ENCODE data around the gene LSS. TPM values are rescaled to one million over a fixed set of nuclear protein-coding genes. Genes with fewer than 3 reads are reported as not detected.

LSS gene
- total RNA-seq, 1 donor from 2014 or later, result 26.7 TPM

DNA sequence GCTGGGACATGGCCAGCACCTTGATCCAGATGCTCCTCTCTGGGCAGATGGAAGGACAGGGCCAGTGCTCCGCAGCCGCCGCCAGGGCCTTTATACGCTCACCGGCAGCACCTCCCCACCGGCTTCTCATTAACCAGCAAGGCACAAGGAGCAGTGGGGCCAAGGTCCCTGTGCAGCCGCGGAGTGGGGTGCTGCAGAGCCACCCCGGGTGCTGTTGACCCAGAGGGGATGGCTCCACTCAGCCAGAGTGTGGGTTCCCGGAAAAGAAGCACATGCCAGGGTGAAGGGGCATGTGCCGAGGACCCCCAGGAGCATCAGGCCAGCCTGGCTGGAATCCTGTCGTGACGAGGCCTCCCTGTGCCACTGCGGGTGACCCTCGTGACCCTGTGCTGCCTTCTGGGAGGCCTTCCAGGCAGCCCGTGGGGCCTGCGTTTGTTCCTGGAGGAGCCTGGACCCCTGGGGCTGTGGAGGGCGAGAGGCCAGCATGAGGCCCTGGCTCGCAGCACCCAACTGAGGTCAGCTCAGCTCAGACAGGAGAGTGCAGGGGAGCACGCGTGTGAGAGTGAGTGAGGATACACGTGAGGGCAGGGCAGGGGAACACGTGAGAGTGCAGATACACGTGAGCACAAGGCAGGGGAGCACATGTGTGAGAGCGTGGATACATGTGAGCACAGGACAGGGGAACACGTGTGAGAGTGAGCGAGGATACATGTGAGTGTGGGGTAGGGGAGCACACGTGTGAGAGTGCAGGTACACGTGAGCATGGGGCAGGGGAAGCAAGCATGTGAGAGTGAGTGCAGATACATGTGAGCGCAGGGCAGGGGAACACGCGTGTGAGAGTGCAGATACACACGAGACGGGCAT is 72.8 kb downstream of the LSS start, which contains the start of gene FTCD:
Gene FTCD (minus strand): TSS at position 66 of the 864 bp plus-strand sequence. CDS start 56 bp downstream, at position 10.
- DNase-seq (ENCODE audit: low spot score), result no peak
- H3K27ac Mint-ChIP-seq, result peak within 1 kb of the TSS; percentile 87
- no peak within 1 kb of the TSS for H3K27ac ChIP-seq
- no peaks in the 10 kb centered on the region for H3K9me3 Mint-ChIP-seq
- no peak for TF ChIP-seq EZH2phosphoT487 (IDR thresholded peaks at IDR 0.05)
- TF ChIP-seq, protein P1, sequence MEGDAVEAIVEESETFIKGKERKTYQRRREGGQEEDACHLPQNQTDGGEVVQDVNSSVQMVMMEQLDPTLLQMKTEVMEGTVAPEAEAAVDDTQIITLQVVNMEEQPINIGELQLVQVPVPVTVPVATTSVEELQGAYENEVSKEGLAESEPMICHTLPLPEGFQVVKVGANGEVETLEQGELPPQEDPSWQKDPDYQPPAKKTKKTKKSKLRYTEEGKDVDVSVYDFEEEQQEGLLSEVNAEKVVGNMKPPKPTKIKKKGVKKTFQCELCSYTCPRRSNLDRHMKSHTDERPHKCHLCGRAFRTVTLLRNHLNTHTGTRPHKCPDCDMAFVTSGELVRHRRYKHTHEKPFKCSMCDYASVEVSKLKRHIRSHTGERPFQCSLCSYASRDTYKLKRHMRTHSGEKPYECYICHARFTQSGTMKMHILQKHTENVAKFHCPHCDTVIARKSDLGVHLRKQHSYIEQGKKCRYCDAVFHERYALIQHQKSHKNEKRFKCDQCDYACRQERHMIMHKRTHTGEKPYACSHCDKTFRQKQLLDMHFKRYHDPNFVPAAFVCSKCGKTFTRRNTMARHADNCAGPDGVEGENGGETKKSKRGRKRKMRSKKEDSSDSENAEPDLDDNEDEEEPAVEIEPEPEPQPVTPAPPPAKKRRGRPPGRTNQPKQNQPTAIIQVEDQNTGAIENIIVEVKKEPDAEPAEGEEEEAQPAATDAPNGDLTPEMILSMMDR (IDR thresholded peaks at IDR 0.05), result no peak
- TF ChIP-seq EZH2 (IDR thresholded peaks at IDR 0.05), result no peak
- peaks cover 10% of the 10 kb centered on the region for H3K4me1 ChIP-seq
- H3K9me3 ChIP-seq (ENCODE audit: low read depth), result no peaks in the 10 kb centered on the region
- peaks cover 4% of the 10 kb centered on the region for H3F3A ChIP-seq (ENCODE audit: low read depth)
- no peaks in the 10 kb centered on the region for H3K79me2 ChIP-seq (ENCODE audit: low read depth)
- no peak within 1 kb of the TSS for H2AFZ ChIP-seq (replicated peaks)
- H3K4me2 ChIP-seq, result no peak within 1 kb of the TSS
- H3K4me1 Mint-ChIP-seq, result peaks cover 14% of the 10 kb centered on the region
- no peaks in the 10 kb centered on the region for H4K20me1 ChIP-seq (ENCODE audit: low read depth)
- H3K4me3 Mint-ChIP-seq, result no peak within 1 kb of the TSS
- no peak within 1 kb of the TSS for H3K9ac ChIP-seq
- H3K4me3 ChIP-seq, result no peak within 1 kb of the TSS
- H3K27me3 ChIP-seq, result no peaks in the 10 kb centered on the region
- H3K27me3 Mint-ChIP-seq (ENCODE audit: insufficient read depth, low read depth), result peaks cover 6% of the 10 kb centered on the region
- H3K36me3 Mint-ChIP-seq, result no peaks in the 10 kb centered on the region
- no peaks in the 10 kb centered on the region for H3K36me3 ChIP-seq

DNA sequence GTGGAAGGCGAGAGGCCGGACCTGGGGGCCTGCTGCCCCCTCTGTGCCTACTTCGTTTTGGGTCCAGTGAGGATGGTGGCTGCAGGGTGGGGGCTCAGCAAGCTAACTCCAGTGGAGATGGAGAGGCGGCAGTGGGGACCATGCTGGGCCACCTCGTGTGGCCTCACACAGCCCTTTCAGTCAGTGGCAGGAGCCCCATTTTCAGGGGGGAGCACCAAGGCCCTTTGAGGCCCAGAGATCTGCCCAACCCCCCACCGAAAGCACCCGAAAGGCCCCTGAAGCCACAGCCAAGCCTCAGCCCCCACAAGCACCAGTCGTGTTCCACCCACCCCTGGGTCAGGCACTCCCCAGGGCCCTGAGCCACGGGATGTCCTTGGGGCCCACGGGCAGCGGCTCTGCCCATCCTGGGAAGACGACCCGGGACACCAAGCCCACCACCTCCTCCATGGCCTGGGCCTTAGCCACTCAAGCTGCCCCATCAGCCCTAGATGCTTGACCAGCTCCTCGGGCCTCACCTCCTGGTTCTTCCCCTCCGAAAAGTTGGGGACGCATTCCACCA is 73.5 kb downstream of the LSS start:
- TF ChIP-seq, protein P1 (IDR thresholded peaks at IDR 0.05), result no peak
- TF ChIP-seq EZH2 (IDR thresholded peaks at IDR 0.05) (no peak), EZH2phosphoT487 (IDR thresholded peaks at IDR 0.05) (no peak)
- H3K27ac ChIP-seq, result no peak overlapping the region
- peaks cover 10% of the 10 kb centered on the region for H3K4me1 ChIP-seq
- DNase-seq (ENCODE audit: low spot score), result no peak
- no peaks in the 10 kb centered on the region for H3K36me3 Mint-ChIP-seq
- H2AFZ ChIP-seq (replicated peaks), result no peak overlapping the region
- H3K36me3 ChIP-seq, result no peaks in the 10 kb centered on the region
- H3K4me2 ChIP-seq, result no peak overlapping the region
- H3K9me3 ChIP-seq (ENCODE audit: low read depth), result no peaks in the 10 kb centered on the region
- no peak overlapping the region for H3K27ac Mint-ChIP-seq
- no peaks in the 10 kb centered on the region for H4K20me1 ChIP-seq (ENCODE audit: low read depth)
- no peaks in the 10 kb centered on the region for H3K27me3 ChIP-seq
- H3K4me3 Mint-ChIP-seq, result no peak overlapping the region
- H3F3A ChIP-seq (ENCODE audit: low read depth), result peaks cover 4% of the 10 kb centered on the region
- H3K79me2 ChIP-seq (ENCODE audit: low read depth), result no peaks in the 10 kb centered on the region
- H3K27me3 Mint-ChIP-seq (ENCODE audit: insufficient read depth, low read depth), result peaks cover 6% of the 10 kb centered on the region
- H3K4me3 ChIP-seq, result no peak overlapping the region
- no peak overlapping the region for H3K9ac ChIP-seq
- H3K9me3 Mint-ChIP-seq, result no peaks in the 10 kb centered on the region
- H3K4me1 Mint-ChIP-seq, result peaks cover 14% of the 10 kb centered on the region

DNA sequence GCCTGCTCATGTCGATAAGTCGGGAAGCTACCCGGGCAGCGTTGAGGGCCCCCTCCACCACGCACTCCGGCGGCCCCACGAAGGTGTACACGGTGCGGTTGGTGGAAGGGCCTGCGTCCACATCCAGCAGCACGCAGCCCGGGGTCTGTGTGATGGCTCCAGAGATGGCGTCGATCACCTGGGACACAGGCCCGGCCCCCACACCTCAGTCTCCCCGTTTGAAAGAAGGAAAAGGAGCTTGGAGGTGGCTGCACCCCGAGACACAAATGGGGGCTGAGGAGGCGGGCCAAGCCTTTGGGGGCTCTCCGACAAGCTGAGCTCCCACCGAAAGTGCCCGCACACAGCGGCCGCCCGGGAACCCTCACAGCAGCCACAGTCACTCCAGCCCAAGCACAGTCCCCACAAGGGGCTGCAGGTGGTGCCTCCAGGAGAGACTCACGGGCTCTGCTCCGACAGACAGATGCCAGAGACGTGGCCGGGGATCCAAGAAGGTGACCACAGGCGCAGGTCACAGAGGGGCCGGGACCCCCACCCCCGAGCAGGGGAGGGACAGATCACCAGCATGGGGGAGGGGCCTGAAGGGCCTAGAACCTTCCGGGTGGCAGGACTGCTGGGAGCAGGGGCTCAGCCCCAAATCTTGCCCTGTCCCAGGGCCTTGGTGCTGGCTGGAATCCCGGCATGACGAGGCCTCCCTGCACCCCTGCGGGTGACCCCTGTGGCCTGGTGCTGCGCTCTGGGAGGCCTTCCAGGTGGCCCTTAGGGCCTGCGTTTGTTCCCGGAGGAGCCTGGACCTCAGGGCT is 74.2 kb downstream of the LSS start:
- no peaks in the 10 kb centered on the region for H3K9me3 Mint-ChIP-seq
- peaks cover 4% of the 10 kb centered on the region for H3K27me3 Mint-ChIP-seq (ENCODE audit: insufficient read depth, low read depth)
- no peak for DNase-seq (ENCODE audit: low spot score)
- Histone ChIP-seq H3K79me2 (ENCODE audit: low read depth) (no peaks in the 10 kb centered on the region), H3K9me3 (ENCODE audit: low read depth) (no peaks in the 10 kb centered on the region), H3F3A (ENCODE audit: low read depth) (peaks cover 4% of the 10 kb centered on the region), H3K4me1 (peaks cover 10% of the 10 kb centered on the region), H3K4me2 (no peak overlapping the region), H2AFZ (replicated peaks) (no peak overlapping the region), H3K9ac (no peak overlapping the region), H3K36me3 (no peaks in the 10 kb centered on the region), H4K20me1 (ENCODE audit: low read depth) (no peaks in the 10 kb centered on the region), H3K27me3 (no peaks in the 10 kb centered on the region), H3K27ac (no peak overlapping the region), H3K4me3 (no peak overlapping the region)
- H3K4me3 Mint-ChIP-seq, result no peak overlapping the region
- no peaks in the 10 kb centered on the region for H3K36me3 Mint-ChIP-seq
- TF ChIP-seq, protein P1 (IDR thresholded peaks at IDR 0.05), result no peak
- no peak for TF ChIP-seq EZH2phosphoT487 (IDR thresholded peaks at IDR 0.05)
- no peak for TF ChIP-seq EZH2 (IDR thresholded peaks at IDR 0.05)
- peaks cover 15% of the 10 kb centered on the region for H3K4me1 Mint-ChIP-seq
- H3K27ac Mint-ChIP-seq, result no peak overlapping the region

Data from neural progenitor cell (in vitro differentiated cells).